Measurements from ENCODE around the gene GRID2.

GRCh38 chr4:92399032-92399431 lies 95.3 kb downstream of the GRID2 start:
- TF ChIP-seq SPI1 (IDR thresholded peaks at IDR 0.05; ENCODE audit: low read depth, low read length) (no peak), POLR2A (IDR thresholded peaks at IDR 0.05; ENCODE audit: low read depth, low read length) (no peak), TAF1 (IDR thresholded peaks at IDR 0.05; ENCODE audit: low read depth, low read length) (no peak)

All from GM12891 (cell line).